Measurements from ENCODE around the gene FAM227B. TPM values are rescaled to one million over a fixed set of nuclear protein-coding genes. Genes with fewer than 3 reads are reported as not detected.
"Not testable (repeated sequence)": the region's sequence is repeated elsewhere in the genome, so short reads cannot be mapped to it uniquely, and the experiment has no call there.

FAM227B gene
- total RNA-seq, 2 experiments from 2014 or later = 3.0 to 3.5 TPM

DNA sequence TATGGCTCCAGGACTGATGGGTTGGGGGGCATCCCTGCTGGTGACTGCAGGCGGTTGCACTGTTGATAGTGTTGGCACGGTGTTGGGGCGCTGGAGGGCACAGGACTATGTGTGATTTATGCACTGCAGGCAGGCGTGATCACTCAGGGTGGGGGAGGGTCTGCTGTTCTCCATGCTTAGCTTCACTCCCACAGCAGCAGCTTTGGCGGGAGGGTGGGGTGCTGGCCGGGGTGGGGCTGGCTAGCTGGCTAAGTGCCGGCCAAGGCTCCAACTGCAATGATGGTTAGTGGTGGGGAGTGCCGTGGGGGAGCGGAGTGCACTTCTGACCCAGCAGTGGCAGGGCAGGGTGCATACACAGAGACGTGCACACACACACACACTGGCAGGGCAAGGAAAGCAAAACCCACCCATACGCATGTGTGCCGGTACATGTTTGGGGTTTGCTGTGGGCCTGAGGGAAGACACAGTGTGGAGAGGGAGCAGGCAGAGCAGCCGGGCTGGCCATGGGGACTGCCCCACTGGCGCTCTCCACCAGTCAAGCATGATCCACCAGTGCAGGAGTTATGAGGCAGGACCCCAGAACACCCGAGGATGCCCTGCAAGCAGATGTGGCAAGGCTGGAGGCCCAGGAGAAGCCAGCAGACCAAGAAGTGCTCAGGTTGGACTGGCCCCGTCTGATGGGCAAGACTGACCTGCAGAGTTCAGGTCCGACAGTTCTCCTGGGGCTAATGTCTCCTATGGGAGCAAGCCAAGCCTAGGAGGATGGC, 214.1 kb downstream of the FAM227B start:
- DNase-seq = no peak
- H3K4me1 Mint-ChIP-seq = no peaks in the 10 kb centered on the region
- peaks cover 2% of the 10 kb centered on the region for H3K9me3 Mint-ChIP-seq
- CTCF ChIA-PET = no interaction called here
- POLR2A ChIA-PET = no interaction called here
- H3K36me3 Mint-ChIP-seq (ENCODE audit: low read depth) = no peaks in the 10 kb centered on the region
- H3K4me3 Mint-ChIP-seq = no peak overlapping the region
- peaks cover 12% of the 10 kb centered on the region for H3K27me3 Mint-ChIP-seq
- H3K27ac Mint-ChIP-seq = no peak overlapping the region

DNA sequence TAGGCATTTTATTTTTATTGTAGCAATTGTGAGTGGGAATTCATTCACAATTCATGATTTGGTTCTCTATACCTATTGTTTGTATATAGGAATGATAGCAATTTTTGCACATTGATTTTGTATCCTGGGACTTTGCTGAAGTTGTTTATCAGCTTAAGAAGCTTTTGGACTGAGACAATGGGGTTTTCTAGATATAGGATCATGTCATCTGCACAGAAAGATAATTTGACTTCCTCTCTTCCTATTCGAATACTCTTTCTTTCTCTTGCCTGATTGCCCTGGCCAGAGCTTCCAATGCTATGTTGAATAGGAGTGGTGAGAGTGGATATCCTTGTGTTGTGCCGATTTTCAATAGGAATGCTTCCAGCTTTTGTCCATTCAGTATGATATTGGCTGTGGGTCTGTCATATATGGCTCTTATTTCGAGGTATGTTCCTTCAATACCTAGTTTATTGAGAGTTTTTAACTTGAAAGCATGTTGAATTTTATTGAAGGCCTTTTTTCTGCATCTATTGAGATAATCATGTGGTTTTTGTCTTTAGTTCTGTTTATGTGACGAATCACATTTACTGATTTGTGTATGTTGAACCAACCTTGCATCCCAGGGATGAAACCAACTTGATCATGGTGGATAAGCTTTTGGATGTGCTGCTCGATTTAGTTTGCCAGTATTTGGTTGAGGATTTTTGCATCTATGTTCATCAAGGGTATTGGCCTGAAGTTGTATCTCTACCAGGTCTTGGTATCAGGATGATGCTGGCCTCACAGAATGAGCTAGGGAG, 217.9 kb downstream of the FAM227B start:
- CTCF ChIA-PET = interaction anchor here (0.6 to 0.7 kb wide), 2 partner anchors 18 to 208 kb away, joined by 3 read pairs; no protein-coding TSS in a partner anchor
- H3K36me3 Mint-ChIP-seq (ENCODE audit: low read depth); H3K27me3 Mint-ChIP-seq; H3K9me3 Mint-ChIP-seq; H3K4me1 Mint-ChIP-seq; H3K27ac Mint-ChIP-seq; H3K4me3 Mint-ChIP-seq; POLR2A ChIA-PET; DNase-seq: not testable (repeated sequence)

DNA sequence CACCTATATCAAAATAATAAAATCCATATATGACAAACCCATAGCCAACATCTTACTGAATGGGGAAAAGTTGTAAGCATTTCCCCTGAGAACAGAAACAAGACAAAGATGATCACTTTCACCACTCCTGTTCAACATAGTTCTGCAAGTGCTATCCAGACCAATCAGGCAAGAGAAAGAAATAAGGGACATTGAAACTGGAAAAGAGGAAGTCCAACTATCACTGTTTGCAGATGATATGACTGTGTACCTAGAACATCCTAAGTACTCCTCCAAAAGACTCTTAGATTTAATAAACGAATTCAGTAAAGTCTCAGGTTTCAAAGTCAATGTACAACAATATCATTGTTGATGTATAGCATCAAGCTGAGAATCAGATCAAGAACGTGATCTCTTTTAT, 233.1 kb downstream of the FAM227B start:
- Mint-ChIP-seq H3K9me3 (no peaks in the 10 kb centered on the region), H3K4me1 (no peaks in the 10 kb centered on the region), H3K36me3 (ENCODE audit: low read depth) (no peaks in the 10 kb centered on the region), H3K27me3 (peaks cover 17% of the 10 kb centered on the region), H3K4me3 (no peak overlapping the region), H3K27ac (no peak overlapping the region)
- CTCF ChIA-PET = no interaction called here
- POLR2A ChIA-PET = no interaction called here
- no peak for DNase-seq

DNA sequence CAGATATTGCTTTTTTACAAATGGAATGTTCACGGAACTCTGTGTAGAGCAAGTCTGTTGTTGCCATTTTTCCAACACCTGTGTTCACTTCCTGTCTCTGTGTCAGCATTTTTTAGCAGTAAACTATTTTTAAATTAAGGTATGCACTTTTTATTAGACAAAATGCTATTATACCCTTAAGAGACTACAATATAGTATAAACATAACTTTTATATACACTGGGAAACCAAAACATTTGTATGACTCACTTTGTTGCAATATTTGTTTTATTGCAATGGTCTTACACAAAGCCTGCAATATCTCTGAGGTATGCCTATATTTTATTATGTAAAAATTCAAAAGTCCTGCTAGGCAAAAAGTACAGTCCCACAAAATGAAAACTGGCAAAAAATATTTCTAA, 237.4 kb downstream of the FAM227B start:
- H3K36me3 Mint-ChIP-seq (ENCODE audit: low read depth) = no peaks in the 10 kb centered on the region
- no peak overlapping the region for H3K4me3 Mint-ChIP-seq
- POLR2A ChIA-PET = no interaction called here
- H3K27me3 Mint-ChIP-seq = peaks cover 11% of the 10 kb centered on the region
- no peak for DNase-seq
- CTCF ChIA-PET = no interaction called here
- H3K4me1 Mint-ChIP-seq = no peaks in the 10 kb centered on the region
- no peak overlapping the region for H3K27ac Mint-ChIP-seq
- no peaks in the 10 kb centered on the region for H3K9me3 Mint-ChIP-seq

- Mint-ChIP-seq H3K27me3 (peaks cover 16% of the 10 kb centered on the region), H3K4me1 (no peaks in the 10 kb centered on the region), H3K4me3 (no peak overlapping the region), H3K9me3 (no peaks in the 10 kb centered on the region), H3K36me3 (ENCODE audit: low read depth) (no peaks in the 10 kb centered on the region), H3K27ac (no peak overlapping the region)
- CTCF ChIA-PET = no interaction called here
- POLR2A ChIA-PET = no interaction called here
- DNase-seq = no peak
Observed at GRCh38 chr15:49382394-49382793, 238.2 kb downstream of the FAM227B start.

DNA sequence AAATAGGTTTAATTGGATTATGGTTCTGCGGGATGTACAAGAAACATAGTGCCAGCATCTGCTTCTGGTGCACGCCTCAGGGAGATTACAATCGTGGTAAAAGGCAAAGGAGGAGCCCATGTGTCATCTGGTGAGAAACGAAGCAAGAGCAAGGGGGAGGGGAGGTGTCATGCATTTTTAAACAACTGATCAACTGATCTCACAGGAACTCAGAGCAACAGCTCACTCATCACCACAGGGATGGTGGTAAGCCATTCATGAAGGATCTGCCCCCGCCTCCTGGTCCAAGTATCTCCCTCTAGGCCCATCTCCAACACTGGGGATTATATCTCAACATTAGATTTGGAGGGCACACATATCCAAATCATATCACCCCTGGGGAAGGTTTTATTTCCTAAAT, 239.7 kb downstream of the FAM227B start:
- POLR2A ChIA-PET = no interaction called here
- H3K27ac Mint-ChIP-seq = no peak overlapping the region
- CTCF ChIA-PET = no interaction called here
- no peak overlapping the region for H3K4me3 Mint-ChIP-seq
- no peaks in the 10 kb centered on the region for H3K4me1 Mint-ChIP-seq
- H3K27me3 Mint-ChIP-seq = peaks cover 11% of the 10 kb centered on the region
- H3K36me3 Mint-ChIP-seq (ENCODE audit: low read depth) = no peaks in the 10 kb centered on the region
- no peaks in the 10 kb centered on the region for H3K9me3 Mint-ChIP-seq
- no peak for DNase-seq

DNA sequence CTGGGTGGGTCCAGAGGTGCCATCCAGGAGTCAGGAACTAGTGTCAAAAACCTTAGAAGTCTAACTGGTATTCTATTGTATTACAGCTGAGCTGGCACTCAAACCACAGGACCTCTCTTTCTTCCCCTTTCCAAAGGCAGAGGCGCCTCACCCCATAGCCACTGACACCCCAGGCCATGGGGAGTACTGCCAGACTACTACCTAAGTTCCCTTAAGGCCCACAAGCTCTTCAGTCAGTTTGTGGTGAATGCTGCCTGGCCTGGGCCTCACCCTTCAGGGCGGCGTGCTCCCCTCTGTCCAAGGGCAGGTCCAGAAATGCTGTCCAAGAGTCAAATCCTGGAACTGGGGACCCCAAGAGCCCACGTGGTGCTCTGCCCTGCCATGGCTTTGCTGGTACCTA, 240.6 kb downstream of the FAM227B start:
- no peaks in the 10 kb centered on the region for H3K9me3 Mint-ChIP-seq
- ChIA-PET CTCF (interaction anchor here (0.6 kb wide), 1 partner anchor 10 kb away, joined by 4 read pairs; no protein-coding TSS in a partner anchor), POLR2A (no interaction called here)
- peaks cover 13% of the 10 kb centered on the region for H3K27me3 Mint-ChIP-seq
- no peak overlapping the region for H3K4me3 Mint-ChIP-seq
- H3K27ac Mint-ChIP-seq = no peak overlapping the region
- DNase-seq = no peak
- no peaks in the 10 kb centered on the region for H3K4me1 Mint-ChIP-seq
- no peaks in the 10 kb centered on the region for H3K36me3 Mint-ChIP-seq (ENCODE audit: low read depth)

DNA sequence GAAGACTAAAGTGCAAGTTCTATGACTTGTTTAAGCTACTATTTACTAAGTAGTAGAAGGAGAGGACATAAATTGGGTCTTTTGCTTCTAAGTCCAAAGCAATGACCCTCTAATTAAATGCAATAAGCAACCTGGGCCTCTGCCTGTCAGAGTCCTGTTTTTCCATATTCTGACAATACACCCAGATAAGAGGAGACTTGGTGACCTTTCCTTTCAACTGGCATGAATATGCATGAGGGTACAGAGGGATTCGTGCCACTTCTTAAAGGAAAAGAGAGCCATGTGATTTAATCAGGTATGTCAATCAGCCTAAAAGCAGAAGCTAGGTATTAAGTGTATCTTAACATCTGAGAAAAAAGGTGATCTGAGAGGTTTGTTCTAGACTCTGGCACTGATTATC, 248.3 kb downstream of the FAM227B start:
- Mint-ChIP-seq H3K27me3 (peaks cover 5% of the 10 kb centered on the region), H3K4me1 (no peaks in the 10 kb centered on the region), H3K4me3 (no peak overlapping the region), H3K9me3 (no peaks in the 10 kb centered on the region), H3K27ac (no peak overlapping the region), H3K36me3 (ENCODE audit: low read depth) (no peaks in the 10 kb centered on the region)
- ChIA-PET CTCF (no interaction called here), POLR2A (no interaction called here)
- no peak for DNase-seq

GRCh38 chr15:49370782-49371181, 249.8 kb downstream of the FAM227B start:
- POLR2A ChIA-PET = no interaction called here
- peaks cover 5% of the 10 kb centered on the region for H3K9me3 Mint-ChIP-seq
- DNase-seq = no peak
- no peak overlapping the region for H3K4me3 Mint-ChIP-seq
- H3K27me3 Mint-ChIP-seq = peaks cover under 1% of the 10 kb centered on the region
- CTCF ChIA-PET = no interaction called here
- no peaks in the 10 kb centered on the region for H3K4me1 Mint-ChIP-seq
- no peaks in the 10 kb centered on the region for H3K36me3 Mint-ChIP-seq (ENCODE audit: low read depth)
- no peak overlapping the region for H3K27ac Mint-ChIP-seq

GRCh38 chr15:49366496-49366895, 254.1 kb downstream of the FAM227B start:
- CTCF ChIA-PET = interaction anchor here (0.6 kb wide), 1 partner anchor 258 kb away, joined by 4 read pairs; no protein-coding TSS in a partner anchor
- POLR2A ChIA-PET = no interaction called here
- Mint-ChIP-seq H3K9me3 (peaks cover 8% of the 10 kb centered on the region), H3K36me3 (ENCODE audit: low read depth) (no peaks in the 10 kb centered on the region), H3K27me3 (no peaks in the 10 kb centered on the region), H3K4me1 (no peaks in the 10 kb centered on the region), H3K27ac (no peak overlapping the region), H3K4me3 (no peak overlapping the region)
- no peak for DNase-seq

GRCh38 chr15:49361370-49361769, 259.2 kb downstream of the FAM227B start:
- ChIA-PET POLR2A (no interaction called here), CTCF (no interaction called here)

DNA sequence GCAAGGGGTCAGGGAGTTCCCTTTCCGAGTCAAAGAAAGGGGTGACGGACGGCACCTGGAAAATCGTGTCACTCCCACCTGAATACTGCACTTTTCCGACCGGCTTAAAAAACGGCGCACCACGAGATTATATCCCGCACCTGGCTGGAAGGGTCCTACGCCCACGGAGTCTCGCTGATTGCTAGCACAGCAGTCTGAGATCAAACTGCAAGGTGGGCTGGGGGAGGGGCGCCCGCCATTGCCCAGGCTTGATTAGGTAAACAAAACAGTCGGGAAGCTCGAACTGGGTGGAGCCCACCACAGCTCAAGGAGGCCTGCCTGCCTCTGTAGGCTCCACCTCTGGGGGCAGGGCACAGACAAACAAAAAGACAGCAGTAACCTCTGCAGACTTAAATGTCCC, 266.2 kb downstream of the FAM227B start:
- H3K4me1 Mint-ChIP-seq; POLR2A ChIA-PET; DNase-seq; H3K4me3 Mint-ChIP-seq; H3K36me3 Mint-ChIP-seq (ENCODE audit: low read depth); H3K27me3 Mint-ChIP-seq; H3K9me3 Mint-ChIP-seq; H3K27ac Mint-ChIP-seq: not testable (repeated sequence)
- CTCF ChIA-PET = interaction anchor here (0.7 kb wide), 1 partner anchor 21 kb away, joined by 4 read pairs; no protein-coding TSS in a partner anchor

More at GRCh38 chr15:49361370-49361769, 259.2 kb downstream of the FAM227B start:
- Mint-ChIP-seq H3K9me3 (peaks cover 8% of the 10 kb centered on the region), H3K36me3 (ENCODE audit: low read depth) (no peaks in the 10 kb centered on the region), H3K27ac (no peak overlapping the region), H3K27me3 (no peaks in the 10 kb centered on the region), H3K4me3 (no peak overlapping the region), H3K4me1 (no peaks in the 10 kb centered on the region)
- no peak for DNase-seq

GRCh38 chr15:49343546-49343945, 277.1 kb downstream of the FAM227B start:
- POLR2A ChIA-PET = no interaction called here
- Mint-ChIP-seq H3K9me3 (peaks cover 7% of the 10 kb centered on the region), H3K27me3 (no peaks in the 10 kb centered on the region), H3K36me3 (ENCODE audit: low read depth) (peaks cover 8% of the 10 kb centered on the region), H3K4me1 (no peaks in the 10 kb centered on the region), H3K4me3 (no peak overlapping the region), H3K27ac (no peak overlapping the region)
- no peak for DNase-seq
- CTCF ChIA-PET = no interaction called here

Measured in activated CD4-positive, alpha-beta T cell treated with anti-CD3 and anti-CD28 coated beads, Interleukin-2, amount 10 ng/mL, durations not matched to agents 7 days and 5 days (primary cell).